NCI-H526 (cell line): ENCODE measurements around the gene UACA.
"Not testable (repeated sequence)": the region's sequence is repeated elsewhere in the genome, so short reads cannot be mapped to it uniquely, and the experiment has no call there.

Experiments
- DNase-seq, 2 experiments: peaks; one replicate each; lab custom pipeline; 2025; lab: John Stamatoyannopoulos, UW

The UACA gene

GRCh38 chr15:70752193-70752635 lies 11.1 kb downstream of the UACA start:
- DNase-seq, result no peak

DNA sequence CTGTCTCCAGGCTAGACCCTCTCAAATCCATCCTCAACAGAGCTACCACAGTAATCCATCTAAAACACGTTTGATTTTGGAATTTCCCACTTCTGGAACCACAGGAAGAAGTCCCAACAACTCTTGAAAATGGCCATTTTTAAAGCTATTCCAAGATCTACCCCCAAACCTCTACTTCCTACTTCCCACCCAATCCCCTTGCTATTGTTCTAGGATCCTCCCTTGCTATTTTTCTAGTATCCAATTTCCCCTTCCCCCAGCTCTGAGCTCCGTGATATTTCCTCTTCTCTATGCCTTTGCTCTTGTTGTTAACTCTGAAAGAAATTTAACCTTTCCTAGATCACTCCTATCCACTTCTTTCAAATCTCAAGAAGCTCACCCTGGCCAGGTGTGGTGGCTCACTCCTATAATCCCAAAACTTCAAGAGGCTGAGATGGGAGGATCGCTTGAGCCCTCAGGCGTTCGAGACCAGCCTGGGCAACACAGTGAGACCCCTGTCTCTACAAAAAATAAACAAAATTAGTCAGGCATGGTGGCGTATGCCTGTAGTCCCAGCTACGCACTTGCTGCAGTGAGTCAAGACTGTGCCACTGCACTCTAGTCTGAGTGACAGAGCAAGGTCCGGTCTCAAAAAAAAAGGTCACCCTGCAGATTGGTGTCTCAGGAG lies 13.0 kb downstream of the UACA start:
- no peak for DNase-seq

DNA sequence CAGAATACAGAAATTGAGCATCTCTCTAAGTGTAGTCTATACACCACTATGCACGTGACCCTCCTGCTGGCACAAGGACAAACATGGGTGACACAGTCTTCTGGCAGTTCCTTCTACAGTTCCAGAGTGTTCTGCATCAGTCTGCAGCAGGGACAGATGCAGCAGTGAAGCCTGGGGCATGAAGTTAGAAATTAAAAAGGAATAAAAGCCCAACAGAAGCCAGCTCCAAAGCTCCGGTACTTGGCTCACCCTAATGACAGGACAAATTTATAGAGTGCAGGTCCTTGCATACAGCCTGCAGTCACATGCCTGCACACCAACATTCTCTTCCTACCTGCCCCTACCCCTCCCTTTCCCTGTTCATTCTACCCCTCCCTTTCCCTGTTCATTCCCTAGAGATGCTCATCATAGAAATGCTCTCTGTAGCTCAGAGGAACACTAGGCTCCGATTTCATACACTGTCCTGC lies 15.0 kb downstream of the UACA start:
- DNase-seq, result peak; percentile 32 to 70

DNA sequence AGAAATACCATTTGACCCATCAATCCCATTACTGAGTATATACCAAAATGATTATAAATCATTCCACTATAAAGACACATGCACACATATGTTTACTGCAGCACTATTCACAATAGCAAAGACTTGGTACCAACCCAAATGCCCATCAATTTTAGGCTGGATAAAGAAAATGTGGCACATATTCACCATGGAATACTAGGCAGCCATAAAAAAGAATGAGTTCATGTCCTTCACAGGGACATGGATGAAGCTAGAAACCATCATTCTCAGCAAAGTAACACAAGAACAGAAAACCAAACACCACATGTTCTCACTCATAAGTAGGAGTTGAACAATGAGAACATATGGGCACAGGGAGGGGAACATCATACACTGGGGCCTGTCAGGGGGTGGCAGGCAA lies 16.8 kb downstream of the UACA start:
- not testable (repeated sequence) for DNase-seq

GRCh38 chr15:70742928-70743327 lies 20.4 kb downstream of the UACA start:
- DNase-seq, result no peak

- no peak for DNase-seq
These were observed 21.6 kb downstream of the UACA start for GRCh38 chr15:70741677-70742293.

DNA sequence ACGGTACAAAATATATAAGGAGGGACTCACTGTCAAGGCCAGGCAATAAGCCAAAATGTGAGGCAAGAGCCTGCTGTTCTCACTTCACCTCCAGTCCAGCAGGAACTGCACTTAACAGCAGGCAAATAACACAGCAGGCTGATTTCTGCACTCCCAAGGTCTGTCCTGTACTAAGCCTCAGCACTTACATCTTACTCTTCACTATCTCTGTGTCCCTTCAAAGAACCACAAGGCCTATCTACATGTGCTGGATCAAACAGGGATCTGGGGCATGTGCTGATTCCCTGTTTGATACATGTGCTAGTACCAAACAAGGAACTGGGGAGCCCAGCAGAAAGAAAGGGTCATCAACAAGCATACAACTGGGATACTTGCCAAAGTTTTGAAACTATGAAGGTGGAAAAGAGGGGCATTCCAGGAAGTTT lies 22.2 kb downstream of the UACA start:
- DNase-seq, result no peak

- DNase-seq, result not testable (repeated sequence)
These were observed 28.3 kb downstream of the UACA start for GRCh38 chr15:70735040-70735439.

- no peak for DNase-seq
These were observed 34.2 kb downstream of the UACA start for GRCh38 chr15:70729164-70729563.

DNA sequence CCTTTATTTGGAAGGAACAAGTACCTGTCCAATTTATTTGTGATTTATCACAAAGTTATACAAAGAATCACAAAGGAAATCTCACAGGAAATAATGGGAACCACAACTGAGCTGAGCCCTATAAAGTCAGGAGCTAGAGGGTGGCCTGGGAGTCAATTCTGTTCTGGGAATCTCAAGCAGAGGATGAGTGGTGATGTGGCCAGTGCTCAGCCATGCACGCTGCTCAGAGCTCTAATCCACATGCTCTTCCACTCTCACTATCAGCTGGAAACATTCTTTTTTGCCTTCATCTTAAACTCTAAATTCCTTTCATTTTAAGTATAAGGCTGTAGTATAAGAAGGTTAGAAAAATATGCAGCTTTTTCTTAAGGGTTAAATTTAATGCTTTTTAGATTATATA lies 36.6 kb downstream of the UACA start:
- DNase-seq, result peak in 1 of 2 experiments; percentile 5

GRCh38 chr15:70723927-70724326 lies 39.4 kb downstream of the UACA start:
- no peak for DNase-seq

DNA sequence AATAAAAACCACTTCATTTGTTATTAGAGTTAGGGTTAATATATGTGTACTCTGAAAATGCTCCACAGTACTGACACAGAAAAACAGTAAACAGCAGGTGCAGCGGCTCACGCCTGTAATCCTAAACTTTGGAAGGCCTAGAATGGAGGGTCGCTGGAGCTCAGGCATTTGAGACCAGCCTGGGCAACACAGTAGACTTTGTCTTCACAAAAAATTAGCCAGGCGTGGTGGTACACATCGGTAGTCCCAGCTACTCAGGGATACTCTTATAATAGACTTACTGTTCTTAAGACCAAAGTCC lies 40.3 kb downstream of the UACA start:
- no peak for DNase-seq

- peak in 1 of 2 experiments; percentile 51 for DNase-seq
These were observed 40.9 kb downstream of the UACA start for GRCh38 chr15:70722266-70723121.

DNA sequence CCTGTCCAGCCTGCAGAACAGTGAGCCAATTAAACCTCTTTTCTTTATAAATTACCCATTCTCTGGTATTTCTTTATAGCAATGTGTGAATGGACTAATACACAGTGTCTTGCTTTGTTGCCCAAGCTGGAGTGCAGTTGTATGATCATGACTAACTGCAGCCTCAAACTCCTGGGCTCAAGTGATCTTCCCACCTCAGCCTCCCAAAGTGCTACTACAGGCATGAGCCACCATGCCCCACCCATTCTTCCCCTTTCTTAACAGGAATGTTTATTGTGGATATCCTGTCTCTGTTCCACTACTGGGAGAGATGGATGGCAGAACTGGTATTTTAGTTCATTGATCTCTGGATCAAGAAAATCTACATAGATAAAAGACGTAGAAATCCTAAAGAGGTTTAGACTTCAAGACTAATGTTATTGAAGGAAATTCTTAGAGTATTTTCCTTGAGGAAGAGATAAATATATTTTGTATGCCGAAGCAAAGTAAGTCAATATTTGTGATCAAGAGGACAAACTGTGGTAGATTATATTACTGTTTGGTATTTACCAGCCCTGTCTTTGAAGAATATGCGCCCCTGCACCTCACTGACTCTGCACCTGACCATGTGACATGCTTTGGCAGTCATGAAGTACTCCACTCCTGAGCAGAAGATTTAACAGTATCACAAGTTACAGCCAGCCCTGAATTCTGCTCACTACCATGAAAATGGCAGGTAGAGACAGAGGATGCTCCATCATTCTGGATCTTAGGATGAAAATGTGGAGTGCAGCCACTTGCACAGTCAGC lies 42.9 kb downstream of the UACA start:
- no peak for DNase-seq

- DNase-seq, result no peak
These were observed 46.0 kb downstream of the UACA start for GRCh38 chr15:70717237-70717793.

GRCh38 chr15:70715840-70716485 lies 47.4 kb downstream of the UACA start:
- DNase-seq, result no peak

- no peak for DNase-seq
These were observed 48.8 kb downstream of the UACA start for GRCh38 chr15:70714565-70714964.

GRCh38 chr15:70714015-70714414 lies 49.3 kb downstream of the UACA start:
- DNase-seq, result no peak

DNA sequence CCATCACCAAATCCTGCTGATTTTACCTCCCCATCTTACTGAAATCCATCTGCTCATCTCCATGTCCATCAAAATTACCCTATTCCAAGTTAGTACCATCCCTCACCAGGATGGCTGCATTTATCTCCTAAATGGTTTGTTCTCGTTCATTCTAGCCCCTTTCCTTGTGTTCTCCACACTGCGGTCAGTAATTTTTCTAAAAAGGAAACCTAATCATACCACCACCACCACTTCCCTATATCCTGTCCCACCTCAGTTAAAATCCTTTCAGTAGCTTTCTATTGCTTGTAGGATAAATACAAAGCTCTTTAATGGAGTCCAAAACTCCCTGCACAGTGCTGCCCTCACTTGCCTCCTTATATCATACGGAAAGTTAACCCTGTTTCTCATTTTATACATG lies 51.1 kb downstream of the UACA start:
- no peak for DNase-seq

GRCh38 chr15:70710714-70711113 lies 52.6 kb downstream of the UACA start:
- DNase-seq, result no peak

GRCh38 chr15:70708839-70709238 lies 54.5 kb downstream of the UACA start:
- no peak for DNase-seq
